ENCODE data around the gene GNRH2. TPM values are rescaled to one million over a fixed set of nuclear protein-coding genes. Genes with fewer than 3 reads are reported as not detected.
A peak's percentile ranks its signal among the peaks of the same experiment; 100 is the strongest.

GNRH2 gene
- total and polyA plus RNA-seq, 10 of the 15 experiments (the other 5 are each of a cell fraction or from before 2014, with no cell fraction given) = 0.12 to 0.85 (median 0.31) TPM; not detected in 7

DNA sequence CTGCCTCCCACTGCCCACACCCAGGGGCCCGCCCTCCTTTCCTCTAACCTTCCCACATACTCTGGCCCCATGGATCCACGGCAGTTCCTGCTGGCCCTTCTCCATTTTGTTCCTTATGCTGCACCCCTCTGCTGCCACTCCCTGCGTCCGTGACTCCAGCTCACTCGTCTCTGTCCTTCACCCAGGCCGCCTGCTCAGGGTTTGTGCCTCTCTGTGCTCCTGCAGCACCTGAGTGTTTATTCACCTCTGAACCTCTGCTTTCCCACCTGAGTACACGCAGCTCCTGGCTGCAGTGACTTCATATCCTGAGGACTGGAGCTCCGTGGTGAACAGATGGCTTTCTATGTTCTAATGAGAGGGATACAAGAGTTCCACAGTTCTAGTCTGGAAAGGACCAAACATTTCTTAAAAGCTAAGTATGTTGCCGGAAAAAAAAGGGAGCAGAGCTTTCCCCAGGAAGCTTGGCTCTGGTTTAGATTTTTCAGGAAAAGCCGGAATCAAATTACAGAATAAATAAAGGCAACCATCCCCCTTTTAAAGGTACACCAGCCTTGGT, 1.5 kb upstream of the GNRH2 start:
- Histone ChIP-seq H2AFZ (ENCODE audit: control insufficient read depth, low read depth, low read length) (no peak overlapping the region), H3K4me2 (ENCODE audit: control insufficient read depth, insufficient read depth) (no peak overlapping the region), H3K79me2 (ENCODE audit: control insufficient read depth, insufficient read depth, low read length) (peaks cover 8% of the 10 kb centered on the region), H3K27ac (ENCODE audit: control insufficient read depth, insufficient read depth) (no peak overlapping the region), H3K9me3 (replicated peaks; ENCODE audit: control insufficient read depth, insufficient read depth, low read length) (no peaks in the 10 kb centered on the region), H3K4me3 (no peak overlapping the region), H3K27me3 (replicated peaks in 1 of 2; ENCODE audit: control insufficient read depth in 2 of 2, insufficient read depth in 2 of 2, low read length in 1 of 2) (no peaks in the 10 kb centered on the region), H3K9ac (ENCODE audit: control insufficient read depth, insufficient read depth, low read length) (no peak overlapping the region), H4K20me1 (ENCODE audit: control insufficient read depth, insufficient read depth) (no peaks in the 10 kb centered on the region; the same call in 1 of the 2 replicates), H3K4me1 (ENCODE audit: control insufficient read depth, insufficient read depth, low read length) (no peaks in the 10 kb centered on the region; the same call in 1 of the 2 replicates), H3K36me3 (ENCODE audit: control insufficient read depth in 2 of 2, insufficient read depth in 2 of 2, low read length in 1 of 2) (peaks cover 8 to 11% of the 10 kb centered on the region in 2 experiments; a peak in 3 of 4 replicates)
- POLR2A ChIA-PET = no interaction called here
- CTCF ChIA-PET = no interaction called here
- no TSS peak for BruUV-seq (replicated peaks)
- FAIRE-seq = no peak
- no peak for TF ChIP-seq SRF (IDR thresholded peaks at IDR 0.05; ENCODE audit: low read depth in 2 of 2, low read length in 2 of 2)
- 0 out of 2 replicates have a peak, but pooled peaks have one; percentile 10 for TF ChIP-seq POLR2A (IDR thresholded peaks at IDR 0.05; ENCODE audit: low read depth, low read length)
- WGBS (ENCODE audit: insufficient coverage, insufficient replicate concordance, low lambda C conversion rate, missing lambda C conversion rate) = 95% methylated on average over 10 of the region's 10 CpGs
- RAD21 ChIA-PET (ENCODE audit: unreplicated experiment) = no interaction called here
- intact Hi-C loops (cut with micrococcal nuclease; ENCODE audit: unreplicated experiment) = loop anchor here (10.0 kb wide), 1 partner anchor 163 kb away; the partner anchor contains the start of genes DDRGK1 and ITPA
- in situ Hi-C loops (cut with MboI) = no loop called here
- SMC1A ChIA-PET (ENCODE audit: uncharacterized antibody, unreplicated experiment) = interaction anchor here (0.6 kb wide), 1 partner anchor 790 kb away, joined by 3 read pairs; no protein-coding TSS in a partner anchor
- ATAC-seq = no peak
- DNase-seq (ENCODE audit: low read depth, low spot score) = no peak

DNA sequence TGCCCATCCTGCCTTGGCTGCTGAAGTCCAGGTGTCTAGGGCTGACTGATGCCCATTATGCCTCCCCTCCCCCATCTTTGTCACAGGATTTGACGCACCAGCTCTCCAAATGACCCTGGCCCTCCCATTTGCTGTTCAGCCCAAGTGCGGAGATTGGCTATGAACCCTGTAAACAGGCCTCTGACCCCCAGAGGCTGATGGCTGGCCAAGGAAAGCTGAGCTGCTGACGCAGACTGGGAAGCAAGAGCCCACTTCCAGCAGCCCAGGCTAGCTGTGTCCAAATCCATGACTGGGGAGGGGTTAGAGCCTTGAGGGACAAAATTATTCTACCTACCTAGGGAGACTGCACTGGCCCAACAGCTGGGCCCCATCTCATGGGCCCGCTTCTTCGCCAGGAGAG, 797 bp upstream of the GNRH2 start:
- Histone ChIP-seq H3K79me2 (ENCODE audit: control insufficient read depth, insufficient read depth, low read length) (peaks cover 12% of the 10 kb centered on the region), H3K4me3 (no peak overlapping the region), H3K4me2 (ENCODE audit: control insufficient read depth, insufficient read depth) (no peak overlapping the region), H3K9ac (ENCODE audit: control insufficient read depth, insufficient read depth, low read length) (no peak overlapping the region), H3K36me3 (ENCODE audit: control insufficient read depth in 2 of 2, insufficient read depth in 2 of 2, low read length in 1 of 2) (peaks cover 6 to 7% of the 10 kb centered on the region in 2 experiments; a peak in 3 of 4 replicates), H3K4me1 (ENCODE audit: control insufficient read depth, insufficient read depth, low read length) (no peaks in the 10 kb centered on the region; the same call in 1 of the 2 replicates), H3K27ac (ENCODE audit: control insufficient read depth, insufficient read depth) (no peak overlapping the region), H2AFZ (ENCODE audit: control insufficient read depth, low read depth, low read length) (no peak overlapping the region), H3K27me3 (replicated peaks in 1 of 2; ENCODE audit: control insufficient read depth in 2 of 2, insufficient read depth in 2 of 2, low read length in 1 of 2) (no peaks in the 10 kb centered on the region), H3K9me3 (replicated peaks; ENCODE audit: control insufficient read depth, insufficient read depth, low read length) (no peaks in the 10 kb centered on the region), H4K20me1 (ENCODE audit: control insufficient read depth, insufficient read depth) (no peaks in the 10 kb centered on the region; the same call in 1 of the 2 replicates)
- CTCF ChIA-PET = no interaction called here
- in situ Hi-C loops (cut with MboI) (no loop called here), intact Hi-C loops (cut with micrococcal nuclease; ENCODE audit: unreplicated experiment) (loop anchor here (10.0 kb wide), 1 partner anchor 162 kb away; the partner anchor contains the start of genes DDRGK1 and ITPA)
- SMC1A ChIA-PET (ENCODE audit: uncharacterized antibody, unreplicated experiment) = no interaction called here
- FAIRE-seq = no peak
- no peak for DNase-seq (ENCODE audit: low read depth, low spot score)
- POLR2A ChIA-PET = no interaction called here
- TF ChIP-seq, protein P1, sequence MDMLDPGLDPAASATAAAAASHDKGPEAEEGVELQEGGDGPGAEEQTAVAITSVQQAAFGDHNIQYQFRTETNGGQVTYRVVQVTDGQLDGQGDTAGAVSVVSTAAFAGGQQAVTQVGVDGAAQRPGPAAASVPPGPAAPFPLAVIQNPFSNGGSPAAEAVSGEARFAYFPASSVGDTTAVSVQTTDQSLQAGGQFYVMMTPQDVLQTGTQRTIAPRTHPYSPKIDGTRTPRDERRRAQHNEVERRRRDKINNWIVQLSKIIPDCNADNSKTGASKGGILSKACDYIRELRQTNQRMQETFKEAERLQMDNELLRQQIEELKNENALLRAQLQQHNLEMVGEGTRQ (IDR thresholded peaks at IDR 0.05; ENCODE audit: borderline replicate concordance, low read depth, low read length) = no peak
- TF ChIP-seq STAT3 (IDR thresholded peaks at IDR 0.05; ENCODE audit: low read depth, low read length) (no peak), YBX1 (IDR thresholded peaks at IDR 0.05) (no peak), GATAD2B (conservative IDR thresholded peaks at IDR 0.05; ENCODE audit: low read depth) (no peak), BACH1 (IDR thresholded peaks at IDR 0.05; ENCODE audit: borderline replicate concordance) (no peak), IKZF2 (IDR thresholded peaks at IDR 0.05) (no peak), MEF2A (IDR thresholded peaks at IDR 0.05; ENCODE audit: insufficient read depth, low read depth, low read length) (no peak), BRCA1 (IDR thresholded peaks at IDR 0.05; ENCODE audit: low read depth, low read length) (no peak), JUNB (IDR thresholded peaks at IDR 0.05) (no peak), KDM1A (IDR thresholded peaks at IDR 0.05; ENCODE audit: borderline replicate concordance) (no peak), SPI1 (IDR thresholded peaks at IDR 0.05; ENCODE audit: borderline replicate concordance, insufficient read depth, low read depth, low read length) (no peak), YY1 (IDR thresholded peaks at IDR 0.05; ENCODE audit: low read depth, low read length) (no peak)
- TF ChIP-seq, protein P2, sequence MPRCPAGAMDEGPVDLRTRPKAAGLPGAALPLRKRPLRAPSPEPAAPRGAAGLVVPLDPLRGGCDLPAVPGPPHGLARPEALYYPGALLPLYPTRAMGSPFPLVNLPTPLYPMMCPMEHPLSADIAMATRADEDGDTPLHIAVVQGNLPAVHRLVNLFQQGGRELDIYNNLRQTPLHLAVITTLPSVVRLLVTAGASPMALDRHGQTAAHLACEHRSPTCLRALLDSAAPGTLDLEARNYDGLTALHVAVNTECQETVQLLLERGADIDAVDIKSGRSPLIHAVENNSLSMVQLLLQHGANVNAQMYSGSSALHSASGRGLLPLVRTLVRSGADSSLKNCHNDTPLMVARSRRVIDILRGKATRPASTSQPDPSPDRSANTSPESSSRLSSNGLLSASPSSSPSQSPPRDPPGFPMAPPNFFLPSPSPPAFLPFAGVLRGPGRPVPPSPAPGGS (IDR thresholded peaks at IDR 0.05; ENCODE audit: borderline replicate concordance, insufficient read depth, low read depth, low read length, poor library complexity, severe bottlenecking) = no peak
- WGBS (ENCODE audit: insufficient coverage, insufficient replicate concordance, low lambda C conversion rate, missing lambda C conversion rate) = 90% methylated on average over 5 of the region's 5 CpGs
- RAD21 ChIA-PET (ENCODE audit: unreplicated experiment) = no interaction called here
- no TSS peak for BruUV-seq (replicated peaks)
- ATAC-seq = no peak

Data from GM12878 (cell line).